GM18498 (cell line): ENCODE data around the gene CCDC8.
"Not testable (repeated sequence)": the region's sequence is repeated elsewhere in the genome, so short reads cannot be mapped to it uniquely, and the experiment has no call there.

Experiments
- ATAC-seq: cut with Tn5 transposase; IDR thresholded peaks from one replicate; pipeline ENCODE4 v1.9.1; 2021; ENCODE audit warnings: mild to moderate bottlenecking, moderate library complexity; ENCODE audit not compliant: unreplicated experiment

CCDC8 gene

DNA sequence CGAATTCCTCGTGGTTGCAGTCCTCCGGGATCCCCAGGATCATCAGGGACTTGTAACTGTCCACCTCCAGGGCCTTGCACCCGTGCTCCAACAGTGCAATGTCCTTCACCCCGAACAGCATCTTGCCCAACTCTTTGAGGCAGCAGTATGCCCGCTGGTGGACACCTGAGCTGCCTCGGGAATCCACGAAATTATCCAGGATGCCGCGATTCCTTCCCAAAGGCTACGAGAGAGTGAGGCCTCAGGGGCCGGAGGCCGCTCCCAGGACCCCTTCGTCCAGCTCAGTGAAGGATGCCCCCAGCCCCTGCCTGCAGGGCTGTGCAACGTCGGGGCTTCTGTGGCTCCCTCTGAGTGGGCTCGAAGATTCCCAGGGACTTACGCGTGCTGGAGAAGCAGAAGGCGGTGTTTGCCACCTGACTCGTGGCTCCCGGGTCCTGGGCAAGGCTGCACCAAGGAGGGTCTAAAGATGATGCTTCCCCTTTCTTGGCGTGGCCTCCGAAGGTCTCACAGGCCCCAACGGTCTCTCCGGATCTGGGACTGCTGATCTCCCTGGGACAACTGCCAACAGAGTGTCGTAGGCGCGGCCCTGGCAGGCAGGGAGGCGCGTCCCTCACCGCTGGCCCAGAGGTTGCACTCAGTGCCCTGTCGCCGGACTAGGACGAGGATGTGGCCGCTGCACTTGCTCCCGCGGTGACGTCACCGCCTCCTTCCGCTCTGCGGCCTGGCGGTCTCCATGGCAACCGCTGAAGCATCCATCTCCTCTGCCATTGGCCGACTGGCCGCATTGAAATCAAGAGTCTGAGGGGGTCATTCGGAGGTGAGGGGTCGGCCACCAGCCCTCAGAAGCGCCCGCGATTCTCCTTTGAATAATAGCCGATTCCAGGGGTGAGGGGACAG is 15.1 kb upstream of the CCDC8 start, which contains the start of gene PNMA8C:
PNMA8C (minus strand) TSS at position 698 of the 897 bp plus-strand sequence; CDS start at position 121, 577 bp downstream.
- no peak for ATAC-seq

GRCh38 chr19:46427518-46428045 is 14.2 kb upstream of the CCDC8 start:
- no peak for ATAC-seq

DNA sequence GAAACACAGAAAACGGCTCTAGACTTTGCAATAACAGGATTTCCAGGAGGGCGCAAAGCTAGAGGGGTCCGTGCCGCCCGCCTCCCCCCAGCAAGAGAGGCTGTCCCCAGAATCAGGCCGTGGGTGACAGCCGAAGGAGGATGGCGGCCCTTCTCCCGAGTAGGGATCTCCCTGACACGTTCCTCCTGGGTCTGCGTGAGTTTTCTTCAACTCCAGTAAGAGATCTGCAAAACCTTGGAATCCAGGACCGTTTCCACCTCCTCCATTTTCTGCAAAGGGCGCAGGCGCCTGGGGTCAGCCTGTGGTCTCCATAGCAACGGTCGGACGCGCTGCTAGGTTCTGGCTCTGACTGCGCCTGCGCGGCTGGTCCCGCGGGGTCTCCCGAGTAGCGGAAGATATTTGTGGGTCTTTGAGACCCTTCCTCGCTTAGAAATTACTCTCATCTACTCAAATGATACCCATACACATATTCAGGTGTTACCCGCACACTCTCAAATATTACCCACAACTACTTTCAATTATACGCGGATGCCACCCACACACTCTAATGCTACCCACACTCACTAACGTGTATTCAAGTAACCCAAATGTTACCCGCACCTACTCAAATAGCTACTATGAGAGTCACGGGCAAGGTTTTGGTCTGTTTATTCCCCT is 13.3 kb upstream of the CCDC8 start:
- ATAC-seq = no peak

- no peak for ATAC-seq
Measured at GRCh38 chr19:46426035-46426505, 12.7 kb upstream of the CCDC8 start.

GRCh38 chr19:46423188-46423587 is 9.8 kb upstream of the CCDC8 start:
- no peak for ATAC-seq

GRCh38 chr19:46422344-46422743 is 9.0 kb upstream of the CCDC8 start:
- no peak for ATAC-seq

- ATAC-seq = no peak
Measured at GRCh38 chr19:46420056-46420455, 6.7 kb upstream of the CCDC8 start.

DNA sequence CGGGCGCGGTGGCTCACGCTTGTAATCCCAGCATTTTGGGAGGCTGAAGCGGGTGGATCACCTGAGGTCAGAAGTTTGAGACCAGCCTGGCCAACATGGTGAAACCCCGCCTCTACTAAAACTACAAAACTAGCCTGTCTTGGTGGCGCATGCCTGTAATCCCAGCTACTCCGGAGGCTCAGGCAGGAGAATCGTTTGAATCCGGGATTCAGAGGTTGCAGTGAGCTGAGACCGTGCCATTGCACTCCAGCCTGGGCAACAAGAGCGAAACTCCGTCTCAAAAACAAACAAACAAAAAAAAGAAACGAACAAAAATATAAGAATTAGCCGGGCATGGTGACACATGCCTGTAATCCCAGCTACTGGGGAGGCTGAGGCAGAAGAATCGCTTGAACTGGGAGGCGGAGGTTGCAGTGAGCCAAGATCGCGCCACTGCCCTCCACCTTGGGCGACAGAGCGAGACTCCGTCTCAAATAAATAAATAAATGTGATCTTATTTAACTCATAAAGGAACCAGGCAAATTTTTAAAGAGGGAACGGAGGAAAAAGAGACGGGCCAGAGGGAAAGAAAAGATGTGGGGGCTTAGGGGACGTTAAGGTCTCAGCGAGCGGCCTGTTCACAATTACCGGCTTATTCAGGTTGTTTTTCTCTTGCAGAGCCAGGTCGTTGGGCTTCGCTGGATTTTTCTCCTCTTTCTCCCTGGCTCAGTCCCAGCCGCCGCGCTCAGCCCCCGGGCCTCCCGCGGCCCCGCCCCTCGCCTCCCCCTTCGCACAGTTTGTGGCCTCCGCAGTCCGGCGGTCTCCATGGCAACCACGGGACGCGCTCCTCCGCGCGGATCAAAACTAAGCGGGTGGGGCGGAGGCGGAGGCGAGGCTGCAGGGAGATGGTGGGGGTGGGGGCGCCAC is 2.7 kb upstream of the CCDC8 start:
- ATAC-seq = not testable (repeated sequence)

GRCh38 chr19:46414899-46415298 is 1.5 kb upstream of the CCDC8 start:
- not testable (repeated sequence) for ATAC-seq

GRCh38 chr19:46412650-46413261 is 608 bp downstream of the CCDC8 start:
- no peak for ATAC-seq

GRCh38 chr19:46411925-46412649 is 1.3 kb downstream of the CCDC8 start:
- ATAC-seq = no peak

GRCh38 chr19:46411088-46411924 is 2.1 kb downstream of the CCDC8 start:
- no peak for ATAC-seq

DNA sequence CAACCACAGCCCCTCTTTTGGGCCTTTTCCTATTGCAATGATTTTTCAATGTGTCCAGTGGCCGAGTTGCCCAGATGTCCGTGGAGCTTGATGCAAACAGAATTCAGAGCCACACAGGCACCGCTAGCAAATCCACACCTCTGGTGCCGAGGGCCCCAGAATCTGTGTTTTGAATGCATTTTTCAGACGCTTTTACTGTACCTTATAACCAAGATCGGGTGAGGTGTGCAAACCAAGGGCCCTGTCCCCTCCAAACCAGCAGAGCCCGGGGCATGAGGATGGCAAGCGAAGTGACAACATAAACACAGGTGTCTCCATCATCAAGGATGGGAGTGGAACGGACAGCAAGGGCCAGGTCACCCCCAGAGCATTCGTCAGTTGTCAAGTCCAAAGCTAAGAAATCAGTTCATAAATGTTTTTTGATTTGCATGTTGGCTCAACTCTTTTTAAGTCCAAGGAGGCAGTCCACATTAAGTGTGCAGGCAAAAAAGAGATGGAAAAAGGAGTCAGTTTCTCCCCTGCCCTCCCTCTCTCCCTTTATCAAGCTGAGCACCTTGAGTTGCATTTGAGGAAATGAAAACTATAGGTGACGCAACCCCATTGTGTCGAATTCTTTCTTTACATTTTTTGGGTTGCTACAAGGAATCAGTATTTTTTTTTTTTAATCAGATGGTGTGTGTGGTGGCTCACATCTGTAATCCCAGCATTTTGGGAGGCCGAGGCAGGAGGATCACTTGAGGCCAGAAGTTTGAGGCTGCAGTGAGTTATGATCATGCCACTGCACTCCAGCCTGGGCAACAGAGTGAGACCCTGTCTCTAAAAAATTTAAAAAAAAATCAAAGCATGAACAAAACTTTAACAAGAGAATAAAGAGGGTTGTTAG is 2.9 kb downstream of the CCDC8 start:
- ATAC-seq = no peak

GRCh38 chr19:46409191-46409590 is 4.2 kb downstream of the CCDC8 start:
- ATAC-seq = no peak

GRCh38 chr19:46408664-46409039 is 4.7 kb downstream of the CCDC8 start:
- ATAC-seq = no peak

DNA sequence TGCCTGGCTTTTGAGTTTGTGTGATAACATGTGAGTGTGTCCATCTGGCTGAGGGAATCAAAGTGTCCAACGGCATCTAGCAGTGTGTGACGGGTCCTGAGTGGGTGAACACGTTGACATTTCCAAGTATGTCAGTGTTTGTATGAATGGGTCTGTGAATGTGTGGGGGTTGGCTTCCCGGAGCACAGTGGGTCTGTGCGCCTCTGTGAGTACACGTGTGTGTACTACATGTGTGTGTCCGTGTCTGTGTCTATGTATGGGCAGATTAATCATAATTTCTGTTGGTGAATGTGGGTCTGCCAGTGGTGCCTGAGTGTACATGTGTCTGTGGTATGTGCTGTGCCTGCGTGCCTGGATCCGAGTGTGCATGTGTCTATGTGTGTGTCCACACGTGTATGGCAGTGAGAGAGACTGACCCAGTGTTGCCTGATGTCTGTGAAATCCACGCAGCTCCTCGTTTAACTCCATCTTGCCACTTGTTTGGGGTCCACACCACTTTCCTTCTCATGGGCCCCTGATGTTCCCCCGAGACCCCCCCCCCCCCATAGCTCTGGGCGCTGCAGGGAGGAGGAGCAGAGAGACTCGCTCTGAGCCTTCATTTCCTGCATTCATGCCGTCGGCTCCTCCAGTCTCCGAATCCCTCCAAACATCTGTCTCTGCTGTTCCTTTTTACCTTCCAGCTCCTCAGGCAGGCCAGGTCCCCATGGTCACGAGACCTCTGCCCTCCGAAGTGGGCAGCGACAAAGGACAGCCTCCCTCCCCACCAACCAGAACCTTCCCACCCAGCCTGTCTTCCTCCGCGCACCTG is 5.3 kb downstream of the CCDC8 start:
- no peak for ATAC-seq

DNA sequence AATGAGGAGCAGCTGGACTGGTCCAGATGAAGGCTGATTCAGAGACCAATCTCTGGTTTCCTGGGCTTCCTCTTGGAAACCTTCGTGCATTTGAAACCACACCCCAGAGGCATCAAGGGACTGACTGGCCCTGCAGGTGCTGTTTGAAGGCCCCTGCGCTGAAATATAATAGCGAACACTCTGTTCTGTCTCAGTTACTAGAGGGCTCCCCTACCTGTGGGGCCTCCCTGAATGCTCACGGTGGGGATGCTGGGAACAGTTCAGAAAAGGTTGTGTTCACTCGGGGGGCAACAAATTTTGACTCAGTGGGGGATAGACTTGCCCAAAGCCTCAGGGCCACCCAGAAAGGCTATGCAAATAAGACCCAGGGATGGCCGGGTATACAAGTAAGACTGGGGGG is 6.4 kb downstream of the CCDC8 start:
- ATAC-seq = no peak
